ENCODE data around the gene CCDC136.

The CCDC136 gene

DNA sequence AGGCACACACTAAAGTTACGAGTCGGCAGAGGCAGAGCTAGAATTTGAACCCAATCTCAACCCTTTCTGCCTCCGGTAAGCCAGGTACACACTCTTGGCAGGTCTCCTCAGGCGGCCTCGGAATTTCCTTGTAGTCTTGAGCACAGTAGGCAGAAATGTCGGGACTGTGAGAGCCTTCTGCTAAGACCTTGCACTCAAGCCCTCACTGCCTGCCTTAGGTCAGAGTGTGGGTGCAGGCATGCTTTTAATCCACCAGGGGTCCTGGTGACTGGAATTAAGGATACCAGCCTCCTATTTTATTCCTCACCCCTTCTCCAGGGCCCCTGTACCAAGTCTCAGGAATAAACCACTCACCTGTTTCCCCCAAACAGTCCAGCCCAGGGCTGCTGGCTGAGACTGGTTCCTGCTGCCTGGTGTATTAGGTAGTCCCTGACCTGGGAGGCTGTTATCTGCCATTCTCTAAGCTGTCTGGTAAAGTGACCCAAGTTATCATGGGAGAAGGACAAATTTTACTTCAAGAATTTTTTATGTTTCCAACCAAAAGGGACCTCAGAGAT lies 71.7 kb downstream of the CCDC136 start:
- peak; percentile 42 for DNase-seq (ENCODE audit: low read depth)

- no peak for DNase-seq (ENCODE audit: low read depth)
These were observed 73.5 kb downstream of the CCDC136 start for GRCh38 chr7:128865303-128865702.

- DNase-seq (ENCODE audit: low read depth), result no peak
These were observed 74.5 kb downstream of the CCDC136 start for GRCh38 chr7:128865996-128866877.

GRCh38 chr7:128867241-128867640 lies 75.5 kb downstream of the CCDC136 start:
- no peak for DNase-seq (ENCODE audit: low read depth)

DNA sequence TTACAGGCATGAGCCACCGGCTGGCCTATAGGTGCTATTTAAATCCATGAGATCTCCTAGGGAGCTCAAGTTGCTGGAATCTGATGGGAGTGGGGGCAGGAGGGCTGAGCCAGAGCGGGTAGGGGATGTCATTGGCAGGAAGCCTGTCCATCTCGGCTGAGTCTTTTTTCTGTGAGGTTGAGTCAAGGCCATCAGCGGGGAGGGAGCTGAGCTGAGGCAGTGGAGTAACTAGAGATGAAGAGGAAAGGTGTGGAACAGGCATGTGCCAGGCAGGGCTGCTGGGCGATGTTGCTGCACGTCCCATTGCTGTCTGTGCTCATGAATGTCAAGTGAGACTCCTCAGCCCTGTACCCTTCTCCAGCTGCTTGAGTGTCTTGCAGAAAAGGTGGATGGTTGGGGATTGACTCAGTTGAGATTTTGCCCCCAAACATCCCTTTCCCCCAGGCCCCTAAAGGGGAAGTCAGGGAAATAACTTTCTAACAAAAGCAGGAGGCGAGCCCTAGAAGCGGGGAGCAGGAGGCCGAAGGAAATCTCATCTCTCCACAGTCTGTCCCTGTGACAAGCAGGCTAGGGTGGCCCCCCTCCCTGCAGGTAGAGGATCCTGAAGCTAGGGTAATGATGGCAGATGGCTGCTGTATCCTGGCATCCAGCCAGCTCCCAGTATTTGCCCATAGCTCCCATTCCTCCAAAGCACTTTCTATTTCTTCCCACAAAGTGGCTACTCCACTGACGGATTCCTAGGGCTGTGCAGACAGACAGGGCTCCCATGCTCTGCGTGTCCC lies 76.3 kb downstream of the CCDC136 start:
- no peak for DNase-seq (ENCODE audit: low read depth)

- DNase-seq (ENCODE audit: low read depth), result no peak
These were observed 76.9 kb downstream of the CCDC136 start for GRCh38 chr7:128868624-128869137.

DNA sequence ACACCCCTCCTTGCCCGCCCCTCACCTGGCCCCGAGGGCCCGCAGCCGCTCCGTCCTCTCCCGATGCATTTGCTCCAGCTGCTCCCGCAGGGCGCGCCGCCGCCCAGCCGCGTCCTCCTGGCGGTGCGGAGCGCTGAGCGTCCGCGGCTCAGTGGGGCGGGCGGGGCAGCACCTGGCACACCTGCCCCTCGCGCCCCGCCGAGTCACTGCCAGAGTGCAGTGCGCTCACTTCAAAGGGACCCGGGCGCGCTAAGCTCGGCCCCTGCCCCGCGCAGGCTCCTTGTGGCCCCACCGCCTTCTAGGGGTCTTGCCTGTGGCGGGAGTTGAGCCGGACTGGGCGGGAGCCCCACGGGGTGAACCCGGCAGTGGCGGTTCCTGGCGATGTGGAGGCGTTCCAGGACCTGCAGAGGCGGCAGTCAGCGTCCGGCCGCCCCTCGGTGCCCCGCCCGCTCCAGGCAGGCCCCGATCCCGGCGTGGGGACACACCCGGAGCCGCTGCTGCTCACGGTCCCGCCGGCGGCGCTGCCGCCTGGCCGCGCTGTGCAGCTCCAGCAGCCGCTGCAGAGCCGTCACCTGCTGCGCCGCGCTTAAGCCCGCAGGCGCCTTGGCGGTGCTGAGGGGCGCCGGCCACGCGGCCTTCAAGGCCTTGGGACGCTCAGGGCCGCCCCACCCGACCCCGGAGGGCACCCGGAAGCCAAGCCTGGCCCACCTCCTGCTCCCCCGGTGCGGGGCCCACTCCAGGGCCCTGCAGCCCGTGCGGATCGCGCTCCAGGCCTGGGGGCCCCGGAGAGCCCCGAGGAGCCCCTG lies 77.6 kb downstream of the CCDC136 start:
- no peak for DNase-seq (ENCODE audit: low read depth)

DNA sequence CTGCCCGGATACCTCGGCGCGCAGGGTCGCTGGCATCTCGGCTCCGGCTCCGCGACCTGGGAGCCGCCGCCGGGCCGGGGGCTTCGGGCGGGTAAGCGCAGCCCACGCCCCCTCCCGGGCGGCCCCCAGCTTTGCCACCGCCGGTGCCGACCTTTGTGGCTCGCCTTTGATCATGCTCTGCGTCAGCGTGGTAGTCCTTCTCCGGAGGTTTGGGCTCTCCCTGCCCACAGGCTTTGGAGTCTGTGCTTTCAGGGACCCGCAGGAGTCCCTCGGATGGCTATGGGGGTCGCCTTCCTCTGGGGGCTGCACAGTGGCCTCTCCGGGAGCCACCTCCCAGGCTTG lies 78.1 kb downstream of the CCDC136 start:
- no peak for DNase-seq (ENCODE audit: low read depth)

- no peak for DNase-seq (ENCODE audit: low read depth)
These were observed 79.3 kb downstream of the CCDC136 start for GRCh38 chr7:128871050-128871449.
